Mammary epithelial cell (primary cell): ENCODE results near the gene HS3ST4.

ENCODE experiments used
- EZH2 ChIP-seq: IDR thresholded peaks from 2 replicates; pipeline ENCODE4 v1.6.1; 2012; ENCODE audit warnings: low read length, inconsistent platforms, borderline replicate concordance
- TF ChIP-seq, protein P1 (sequence below), 2 donors: IDR thresholded peaks in 1 of 2; conservative IDR thresholded peaks in 1 of 2; 2 replicates each; pipeline ENCODE4 v1.5.1; 2011 to 2012; ENCODE audit warnings: inconsistent platforms in 2 of 2, low read length in 2 of 2, mild to moderate bottlenecking in 2 of 2, control low read depth in 1 of 2, low read depth in 1 of 2; ENCODE audit not compliant: insufficient read depth in 1 of 2; ENCODE audit errors: extremely low read depth in 1 of 2

DNA sequence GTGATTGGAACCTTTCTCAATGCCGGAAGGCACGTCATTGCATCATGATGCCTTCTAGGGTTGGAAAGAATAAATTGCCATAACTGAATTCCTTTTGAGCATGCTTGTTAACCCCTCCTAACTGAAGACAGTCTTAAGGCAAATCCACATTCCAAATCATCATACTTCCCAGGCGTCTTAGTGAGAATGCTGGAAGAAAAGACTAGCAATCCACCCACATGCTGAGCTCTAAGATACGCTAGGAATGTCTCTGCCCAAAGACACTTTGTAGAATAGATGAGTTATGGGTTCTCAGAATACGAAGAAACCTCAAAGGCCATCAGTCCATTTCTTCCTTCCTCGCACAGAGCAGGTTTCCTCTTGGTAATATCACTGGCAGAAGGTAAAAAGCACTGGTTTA is 486.5 kb downstream of the HS3ST4 start:
- TF ChIP-seq, protein P1, sequence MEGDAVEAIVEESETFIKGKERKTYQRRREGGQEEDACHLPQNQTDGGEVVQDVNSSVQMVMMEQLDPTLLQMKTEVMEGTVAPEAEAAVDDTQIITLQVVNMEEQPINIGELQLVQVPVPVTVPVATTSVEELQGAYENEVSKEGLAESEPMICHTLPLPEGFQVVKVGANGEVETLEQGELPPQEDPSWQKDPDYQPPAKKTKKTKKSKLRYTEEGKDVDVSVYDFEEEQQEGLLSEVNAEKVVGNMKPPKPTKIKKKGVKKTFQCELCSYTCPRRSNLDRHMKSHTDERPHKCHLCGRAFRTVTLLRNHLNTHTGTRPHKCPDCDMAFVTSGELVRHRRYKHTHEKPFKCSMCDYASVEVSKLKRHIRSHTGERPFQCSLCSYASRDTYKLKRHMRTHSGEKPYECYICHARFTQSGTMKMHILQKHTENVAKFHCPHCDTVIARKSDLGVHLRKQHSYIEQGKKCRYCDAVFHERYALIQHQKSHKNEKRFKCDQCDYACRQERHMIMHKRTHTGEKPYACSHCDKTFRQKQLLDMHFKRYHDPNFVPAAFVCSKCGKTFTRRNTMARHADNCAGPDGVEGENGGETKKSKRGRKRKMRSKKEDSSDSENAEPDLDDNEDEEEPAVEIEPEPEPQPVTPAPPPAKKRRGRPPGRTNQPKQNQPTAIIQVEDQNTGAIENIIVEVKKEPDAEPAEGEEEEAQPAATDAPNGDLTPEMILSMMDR (conservative IDR thresholded peaks at IDR 0.05 in 1 of 2, IDR thresholded peaks at IDR 0.05 in 1 of 2; ENCODE audit: extremely low read depth in 1 of 2, insufficient read depth in 1 of 2, low read depth in 1 of 2, low read length in 2 of 2) = no peak
- TF ChIP-seq EZH2 = no peak
